Transverse colon (tissue), 4 donors: ENCODE measurements around the gene LARP6. TPM values are rescaled to one million over a fixed set of nuclear protein-coding genes. Genes with fewer than 3 reads are reported as not detected.
"Not testable (repeated sequence)": the region's sequence is repeated elsewhere in the genome, so short reads cannot be mapped to it uniquely, and the experiment has no call there.

ENCODE experiments used
- DNase-seq: peaks from one replicate; pipeline ENCODE4 v3.0.0-alpha.2; 2019
- H3K27ac ChIP-seq, 4 donors: fragments of 200-600 bp; sonication (generic); 2 replicates each; pipeline ENCODE4 v1.5.1; 2016 to 2018; ENCODE audit warnings: inconsistent platforms in 4 of 4
- H3K27me3 ChIP-seq: fragments of 200-600 bp; sonication (generic); 2 replicates; pipeline ENCODE4 v1.5.1; 2017; ENCODE audit warnings: inconsistent platforms
- H3K36me3 ChIP-seq, 4 donors: fragments of 200-600 bp; sonication (generic); 2 replicates each; pipeline ENCODE4 v1.5.1; 2017 to 2019; ENCODE audit warnings: inconsistent platforms in 4 of 4
- H3K4me1 ChIP-seq, 4 donors: fragments of 200-600 bp; sonication (generic); 2 replicates each; pipeline ENCODE4 v1.5.1; 2017 to 2020; ENCODE audit warnings: inconsistent platforms in 4 of 4
- H3K4me3 ChIP-seq, 4 donors: fragments of 200-600 bp; sonication (generic); 1 replicate in 1 of 4; 2 replicates in 3 of 4; pipeline versions ENCODE4 v1.5.1 to v1.6.1; 2017 to 2019; ENCODE audit warnings: inconsistent platforms in 4 of 4
- H3K9me3 ChIP-seq, 2 donors: fragments of 200-600 bp; sonication (generic); 2 replicates each; pipeline ENCODE4 v1.5.1; 2017 to 2019; ENCODE audit warnings: inconsistent platforms in 2 of 2
- CTCF ChIP-seq, 5 experiments: fragments of 200-600 bp in 3 of 5; fragments of 450-650 bp in 2 of 5; sonication (generic) in 3 of 5; IDR thresholded peaks; 1 replicate in 2 of 5; 2 replicates in 3 of 5; pipeline ENCODE4 v1.5.1; 2016 to 2017; ENCODE audit warnings: antibody characterized with exemption in 5 of 5, inconsistent platforms in 3 of 5, mild to moderate bottlenecking in 2 of 5, moderate library complexity in 1 of 5
- EP300 ChIP-seq: sonication (generic); formaldehyde crosslinking; IDR thresholded peaks from one replicate; pipeline ENCODE4 v1.6.1; 2017; ENCODE audit warnings: antibody characterized with exemption, low read depth
- POLR2A ChIP-seq: fragments of 450-650 bp; IDR thresholded peaks from one replicate; pipeline ENCODE4 v1.6.1; 2016; ENCODE audit warnings: antibody characterized with exemption, mild to moderate bottlenecking, moderate library complexity
- POLR2AphosphoS5 ChIP-seq, 3 donors: sonication (generic); formaldehyde crosslinking; IDR thresholded peaks; one replicate each; pipeline ENCODE4 v1.6.1; 2016; ENCODE audit warnings: antibody characterized with exemption in 3 of 3
- WGBS, 2 donors: methylation state at CpG; one replicate each; pipeline ENCODE4 v1.1.5; 2018; ENCODE audit warnings: low coverage in 1 of 2; 5-methylcytosine and 5-hydroxymethylcytosine counted together
- in situ Hi-C, 4 donors: fragments of 200-750 bp; cut with MboI; loops; one replicate each; pipeline versions ENCODE4 v1.15.0 to v1.15.1; 2017; ENCODE audit warnings: low sequenced_read_pairs in 3 of 4, low pct_ligation_motif_present in 1 of 4, low pct_unique_long_range_greater_than_20kb in 1 of 4
- intact Hi-C: fragments of 100-400 bp; cut with DNase I; formaldehyde crosslinking; loops from one replicate; pipeline ENCODE4 v1.15.1; 2023; ENCODE audit warnings: low total_unique reads
- total RNA-seq, 4 donors: library from RNA; depleted of rRNA; stranded (reverse); fragments of >200 nt; gene quantifications; one replicate each; pipeline ENCODE4 v1.1.0, GENCODE V29; 2016

The LARP6 gene
- total RNA-seq, 4 donors from 2014 or later: 0.75 to 41.0 (median 8.3) TPM

GRCh38 chr15:70876683-70877082 is 22.7 kb upstream of the LARP6 start:
- H3K27ac ChIP-seq: no peak overlapping the region
- DNase-seq: no peak
- WGBS, 2 donors: 58 to 66% methylated on average over 2 of the region's 2 CpGs
- TF ChIP-seq POLR2AphosphoS5 (IDR thresholded peaks at IDR 0.05) (no peak), POLR2A (no peak), EP300 (no peak), CTCF (IDR thresholded peaks at IDR 0.05) (no peak)
- no peaks in the 10 kb centered on the region for H3K4me1 ChIP-seq
- intact Hi-C loops (no loop called here), in situ Hi-C loops (no loop called here)
- H3K9me3 ChIP-seq: no peaks in the 10 kb centered on the region
- H3K4me3 ChIP-seq: no peak overlapping the region
- H3K27me3 ChIP-seq: peaks cover 12% of the 10 kb centered on the region
- H3K36me3 ChIP-seq: no peaks in the 10 kb centered on the region

GRCh38 chr15:70876011-70876410 is 22.1 kb upstream of the LARP6 start:
- TF ChIP-seq CTCF (IDR thresholded peaks at IDR 0.05) (no peak), EP300 (no peak), POLR2AphosphoS5 (IDR thresholded peaks at IDR 0.05) (no peak), POLR2A (no peak)
- WGBS, 2 donors: 57 to 68% methylated on average over 3 of the region's 3 CpGs
- H3K27ac ChIP-seq: no peak overlapping the region
- no peak for DNase-seq
- H3K36me3 ChIP-seq: no peaks in the 10 kb centered on the region
- no peaks in the 10 kb centered on the region for H3K9me3 ChIP-seq
- intact Hi-C loops (no loop called here), in situ Hi-C loops (no loop called here)
- H3K27me3 ChIP-seq: peaks cover 12% of the 10 kb centered on the region
- H3K4me1 ChIP-seq: no peaks in the 10 kb centered on the region
- H3K4me3 ChIP-seq: no peak overlapping the region

- peaks cover 12% of the 10 kb centered on the region for H3K27me3 ChIP-seq
- no peak for DNase-seq
- no peak overlapping the region for H3K27ac ChIP-seq
- no peak for TF ChIP-seq POLR2A
- peak in 2 of 5 experiments; percentile 11 to 18 for TF ChIP-seq CTCF (IDR thresholded peaks at IDR 0.05)
- TF ChIP-seq POLR2AphosphoS5 (IDR thresholded peaks at IDR 0.05): no peak
- TF ChIP-seq EP300: no peak
- whole genome bisulfite sequencing, 2 donors: 76% methylated on average over 7 of the region's 7 CpGs
- no peak overlapping the region for H3K4me3 ChIP-seq
- H3K4me1 ChIP-seq: peaks cover 0 to 4% (median under 1%) of the 10 kb centered on the region in 4 donors
- intact Hi-C loops: no loop called here
- H3K36me3 ChIP-seq: no peaks in the 10 kb centered on the region
- H3K9me3 ChIP-seq: no peaks in the 10 kb centered on the region
- in situ Hi-C loops: no loop called here
Measured at GRCh38 chr15:70875001-70875782, 21.2 kb upstream of the LARP6 start.

GRCh38 chr15:70873232-70874054 is 19.5 kb upstream of the LARP6 start:
- no peak overlapping the region for H3K4me3 ChIP-seq

GRCh38 chr15:70871490-70871889 is 17.5 kb upstream of the LARP6 start:
- DNase-seq, H3K36me3 ChIP-seq, H3K4me3 ChIP-seq, in situ Hi-C loops, H3K4me1 ChIP-seq, H3K9me3 ChIP-seq, intact Hi-C loops, H3K27ac ChIP-seq: not testable (repeated sequence)
- peaks cover 12% of the 10 kb centered on the region for H3K27me3 ChIP-seq
- 94 to 95% methylated on average over 3 to 27 of the region's 34 CpGs for WGBS, 2 donors

More at GRCh38 chr15:70873232-70874054, 19.5 kb upstream of the LARP6 start:
- 93 to 100% methylated on average over 1 to 2 of the region's 2 CpGs for WGBS, 2 donors
- TF ChIP-seq POLR2AphosphoS5 (IDR thresholded peaks at IDR 0.05): no peak
- no peak for TF ChIP-seq CTCF (IDR thresholded peaks at IDR 0.05)
- no peak for TF ChIP-seq POLR2A
- TF ChIP-seq EP300: no peak
- DNase-seq: no peak
- H3K36me3 ChIP-seq: no peaks in the 10 kb centered on the region
- intact Hi-C loops: no loop called here
- no peak overlapping the region for H3K27ac ChIP-seq
- peaks cover 0 to 7% (median 3%) of the 10 kb centered on the region in 4 donors for H3K4me1 ChIP-seq
- in situ Hi-C loops: no loop called here
- peaks cover 12% of the 10 kb centered on the region for H3K27me3 ChIP-seq
- H3K9me3 ChIP-seq: no peaks in the 10 kb centered on the region
